CD14-positive monocyte (primary cell): ENCODE results near the gene SH3BP4. TPM values are rescaled to one million over a fixed set of nuclear protein-coding genes. Genes with fewer than 3 reads are reported as not detected.

Experiments used
- DNase-seq, 3 donors: peaks; one replicate each; pipeline ENCODE4 v3.0.0-alpha.2; 2011 to 2022
- H2AFZ ChIP-seq: 2 replicates; pipeline ENCODE4 v1.6.0; 2012; ENCODE audit warnings: mild to moderate bottlenecking, low read depth, low read length, inconsistent platforms; ENCODE audit not compliant: insufficient read depth, poor library complexity, severe bottlenecking
- H3K27ac ChIP-seq, 2 donors: 1 replicate in 1 of 2; 2 replicates in 1 of 2; pipeline ENCODE4 v1.5.1; 2012 to 2013; ENCODE audit warnings: low read length in 2 of 2, control low read depth in 1 of 2, inconsistent platforms in 1 of 2, low read depth in 1 of 2, mild to moderate bottlenecking in 1 of 2
- H3K27me3 ChIP-seq, 2 donors: one replicate each; pipeline versions ENCODE4 v1.6.0 to v1.6.1; 2011 to 2013; ENCODE audit warnings: low read length in 2 of 2; ENCODE audit not compliant: control insufficient read depth in 2 of 2, insufficient read depth in 2 of 2
- H3K36me3 ChIP-seq, 2 donors: replicated peaks in 1 of 2; 1 replicate in 1 of 2; 2 replicates in 1 of 2; pipeline versions ENCODE4 v1.5.1 to v1.6.1; 2012 to 2013; ENCODE audit warnings: low read length in 2 of 2, control low read depth in 1 of 2, inconsistent platforms in 1 of 2, mild to moderate bottlenecking in 1 of 2; ENCODE audit not compliant: insufficient read depth in 2 of 2, control insufficient read depth in 1 of 2
- H3K4me1 ChIP-seq, 2 donors: 1 replicate in 1 of 2; 2 replicates in 1 of 2; pipeline versions ENCODE4 v1.5.1 to v1.6.1; 2012 to 2013; ENCODE audit warnings: low read length in 2 of 2, control low read depth in 1 of 2, inconsistent platforms in 1 of 2, mild to moderate bottlenecking in 1 of 2, moderate library complexity in 1 of 2; ENCODE audit not compliant: insufficient read depth in 2 of 2, control insufficient read depth in 1 of 2
- H3K4me2 ChIP-seq: replicated peaks from 2 replicates; pipeline ENCODE3; 2012; ENCODE audit warnings: low read length, moderate library complexity, mild to moderate bottlenecking; ENCODE audit not compliant: poor library complexity, severe bottlenecking; ENCODE audit errors: extremely low read depth
- H3K4me3 ChIP-seq, 3 experiments: fragments of 200-600 bp in 1 of 3; sonication (generic) in 1 of 3; replicated peaks in 1 of 3; 1 replicate in 2 of 3; 2 replicates in 1 of 3; pipeline ENCODE4 v1.5.1; 2011 to 2013; ENCODE audit warnings: low read length in 3 of 3, mild to moderate bottlenecking in 3 of 3, control low read depth in 2 of 3, low read depth in 2 of 3, inconsistent platforms in 1 of 3, moderate library complexity in 1 of 3
- H3K79me2 ChIP-seq: 2 replicates; pipeline ENCODE4 v1.6.0; 2012; ENCODE audit warnings: mild to moderate bottlenecking, control low read depth, inconsistent platforms, low read length, moderate library complexity; ENCODE audit not compliant: insufficient read depth
- H3K9ac ChIP-seq: 2 replicates; pipeline ENCODE4 v1.6.0; 2017; ENCODE audit warnings: low read length, mild to moderate bottlenecking; ENCODE audit not compliant: insufficient read depth, poor library complexity, severe bottlenecking
- H3K9me3 ChIP-seq, 2 donors: replicated peaks in 1 of 2; 1 replicate in 1 of 2; 2 replicates in 1 of 2; pipeline versions ENCODE4 v1.5.1 to v1.6.1; 2012 to 2013; ENCODE audit warnings: low read length in 2 of 2, control low read depth in 1 of 2; ENCODE audit not compliant: control insufficient read depth in 1 of 2, insufficient read depth in 1 of 2
- H4K20me1 ChIP-seq: 2 replicates; pipeline ENCODE4 v1.6.0; 2012; ENCODE audit warnings: mild to moderate bottlenecking, low read length, control low read depth, moderate library complexity; ENCODE audit not compliant: insufficient read depth
- H3K27ac Mint-ChIP-seq, 7 donors: one replicate each; pipeline ENCODE4 v1.8.0; 2020; ENCODE audit warnings: mild to moderate bottlenecking in 7 of 7, mixed read lengths in 7 of 7, moderate library complexity in 6 of 7, inconsistent platforms in 2 of 7
- H3K27me3 Mint-ChIP-seq, 3 donors: one replicate each; pipeline ENCODE4 v1.8.0; 2021 to 2022; ENCODE audit warnings: low read depth in 3 of 3, mild to moderate bottlenecking in 3 of 3, mixed read lengths in 3 of 3, moderate library complexity in 3 of 3, inconsistent platforms in 1 of 3
- H3K36me3 Mint-ChIP-seq, 2 donors: one replicate each; pipeline ENCODE4 v1.8.0; 2020; ENCODE audit warnings: mixed read lengths in 2 of 2, inconsistent platforms in 1 of 2, mild to moderate bottlenecking in 1 of 2
- H3K4me1 Mint-ChIP-seq: one replicate; pipeline ENCODE4 v1.8.0; 2020; ENCODE audit warnings: mild to moderate bottlenecking, mixed read lengths
- H3K4me3 Mint-ChIP-seq, 2 donors: one replicate each; pipeline ENCODE4 v1.8.0; 2020; ENCODE audit warnings: mild to moderate bottlenecking in 2 of 2, mixed read lengths in 2 of 2, moderate library complexity in 1 of 2
- H3K9me3 Mint-ChIP-seq, 7 donors: one replicate each; pipeline ENCODE4 v1.8.0; 2020 to 2022; ENCODE audit warnings: mixed read lengths in 7 of 7, mild to moderate bottlenecking in 6 of 7, moderate library complexity in 6 of 7, inconsistent platforms in 2 of 7
- CTCF ChIP-seq: fragments of 200-600 bp; IDR thresholded peaks from one replicate; pipeline ENCODE4 v1.8.0; 2022; ENCODE audit warnings: antibody characterized with exemption, mild to moderate bottlenecking
- WGBS: methylation state at CpG from one replicate; pipeline ENCODE4 v1.1.5; 2013; ENCODE audit warnings: missing lambda C conversion rate; ENCODE audit not compliant: insufficient coverage; 5-methylcytosine and 5-hydroxymethylcytosine counted together
- intact Hi-C, 2 donors: fragments of 100-400 bp; cut with micrococcal nuclease; formaldehyde crosslinking; loops; one replicate each; pipeline versions ENCODE4 v1.15.0 to v1.15.1; 2023
- polyA plus RNA-seq, 3 donors: library from polyadenylated mRNA; depleted of rRNA in 1 of 3; unstranded in 2 of 3; stranded (reverse) in 1 of 3; fragments of 300-500 nt in 2 of 3; fragments of >200 nt in 1 of 3; fragmentation: Illumina TruSeq in 2 of 3; gene quantifications; 1 replicate in 2 of 3; 2 replicates in 1 of 3; pipeline ENCODE4 v1.2.3, GENCODE V29; 2012 to 2021

The SH3BP4 gene
- polyA plus RNA-seq, 3 donors: 0.66 to 1.6 (median 1.3) TPM

- H3K9me3 ChIP-seq: peaks cover 0 to 7% of the 10 kb centered on the region in 2 donors
- peaks cover 1 to 17% (median 6%) of the 10 kb centered on the region in 3 donors for H3K27me3 Mint-ChIP-seq
- intact Hi-C loops: no loop called here
Observed at GRCh38 chr2:235083822-235084221, 132.0 kb downstream of the SH3BP4 start.

GRCh38 chr2:235084424-235084823, 132.6 kb downstream of the SH3BP4 start:
- Mint-ChIP-seq H3K27me3 (peaks cover 1 to 17% (median 8%) of the 10 kb centered on the region in 3 donors), H3K4me3 (no peak overlapping the region), H3K36me3 (no peaks in the 10 kb centered on the region), H3K9me3 (peaks cover 3 to 12% (median 7%) of the 10 kb centered on the region in 7 donors), H3K4me1 (no peaks in the 10 kb centered on the region), H3K27ac (no peak overlapping the region)
- intact Hi-C loops: no loop called here
- Histone ChIP-seq H3K9ac (no peak overlapping the region), H3K27ac (no peak overlapping the region), H2AFZ (no peak overlapping the region), H4K20me1 (no peaks in the 10 kb centered on the region), H3K4me3 (no peak overlapping the region), H3K36me3 (no peaks in the 10 kb centered on the region), H3K79me2 (no peaks in the 10 kb centered on the region), H3K9me3 (peaks cover 0 to 7% of the 10 kb centered on the region in 2 donors), H3K4me2 (no peak overlapping the region), H3K27me3 (no peaks in the 10 kb centered on the region), H3K4me1 (no peaks in the 10 kb centered on the region)
- no peak for DNase-seq
- TF ChIP-seq CTCF: no peak
- WGBS: 100% methylated on average over 5 of the region's 5 CpGs

More at GRCh38 chr2:235083822-235084221, 132.0 kb downstream of the SH3BP4 start:
- H3K36me3 Mint-ChIP-seq: no peaks in the 10 kb centered on the region
- Histone ChIP-seq H3K4me3 (no peak overlapping the region), H3K9ac (no peak overlapping the region), H3K4me2 (no peak overlapping the region), H4K20me1 (no peaks in the 10 kb centered on the region), H2AFZ (no peak overlapping the region), H3K4me1 (no peaks in the 10 kb centered on the region), H3K27me3 (no peaks in the 10 kb centered on the region), H3K36me3 (no peaks in the 10 kb centered on the region), H3K27ac (no peak overlapping the region), H3K79me2 (no peaks in the 10 kb centered on the region)
- H3K9me3 Mint-ChIP-seq: peaks cover 3 to 12% (median 7%) of the 10 kb centered on the region in 7 donors
- TF ChIP-seq CTCF: no peak
- H3K4me3 Mint-ChIP-seq: no peak overlapping the region
- no peak for DNase-seq
- 100% methylated on average over 1 of the region's 3 CpGs for WGBS
- H3K27ac Mint-ChIP-seq: no peak overlapping the region
- H3K4me1 Mint-ChIP-seq: no peaks in the 10 kb centered on the region
